Measurements from ENCODE around the gene ATP5ME.

- TF ChIP-seq ZBTB26 (CRISPR knock-in tag; IDR thresholded peaks at IDR 0.05; ENCODE audit: borderline replicate concordance) (no peak), CERS6 (CRISPR knock-in tag; IDR thresholded peaks at IDR 0.05) (no peak), ZBTB1 (CRISPR knock-in tag; IDR thresholded peaks at IDR 0.05; ENCODE audit: borderline replicate concordance) (no peak), RXRA (CRISPR knock-in tag; IDR thresholded peaks at IDR 0.05) (no peak), TAF1 (CRISPR knock-in tag; IDR thresholded peaks at IDR 0.05) (no peak), FOXM1 (CRISPR knock-in tag; IDR thresholded peaks at IDR 0.05) (no peak), TARDBP (CRISPR knock-in tag; IDR thresholded peaks at IDR 0.05) (no peak), PATZ1 (CRISPR knock-in tag; IDR thresholded peaks at IDR 0.05) (no peak), POLR2AphosphoS5 (IDR thresholded peaks at IDR 0.05; ENCODE audit: low read depth, low read length) (no peak), ZNF407 (CRISPR knock-in tag; IDR thresholded peaks at IDR 0.05; ENCODE audit: not compliant biosample characterization) (no peak), REST (IDR thresholded peaks at IDR 0.05; ENCODE audit: borderline replicate concordance in 1 of 2, low read depth in 1 of 2, low read length in 2 of 2) (no peak), CTCF (CRISPR knock-in tag; IDR thresholded peaks at IDR 0.05) (no peak), STAT5B (CRISPR knock-in tag; IDR thresholded peaks at IDR 0.05) (no peak), ZNF740 (CRISPR knock-in tag; IDR thresholded peaks at IDR 0.05) (no peak)
Observed at GRCh38 chr4:688854-689681, 15.0 kb upstream of the ATP5ME start, which contains the start of gene SLC49A3.

Data from HepG2 (cell line).